ENCODE measurements around the gene BCL11A.

DNA sequence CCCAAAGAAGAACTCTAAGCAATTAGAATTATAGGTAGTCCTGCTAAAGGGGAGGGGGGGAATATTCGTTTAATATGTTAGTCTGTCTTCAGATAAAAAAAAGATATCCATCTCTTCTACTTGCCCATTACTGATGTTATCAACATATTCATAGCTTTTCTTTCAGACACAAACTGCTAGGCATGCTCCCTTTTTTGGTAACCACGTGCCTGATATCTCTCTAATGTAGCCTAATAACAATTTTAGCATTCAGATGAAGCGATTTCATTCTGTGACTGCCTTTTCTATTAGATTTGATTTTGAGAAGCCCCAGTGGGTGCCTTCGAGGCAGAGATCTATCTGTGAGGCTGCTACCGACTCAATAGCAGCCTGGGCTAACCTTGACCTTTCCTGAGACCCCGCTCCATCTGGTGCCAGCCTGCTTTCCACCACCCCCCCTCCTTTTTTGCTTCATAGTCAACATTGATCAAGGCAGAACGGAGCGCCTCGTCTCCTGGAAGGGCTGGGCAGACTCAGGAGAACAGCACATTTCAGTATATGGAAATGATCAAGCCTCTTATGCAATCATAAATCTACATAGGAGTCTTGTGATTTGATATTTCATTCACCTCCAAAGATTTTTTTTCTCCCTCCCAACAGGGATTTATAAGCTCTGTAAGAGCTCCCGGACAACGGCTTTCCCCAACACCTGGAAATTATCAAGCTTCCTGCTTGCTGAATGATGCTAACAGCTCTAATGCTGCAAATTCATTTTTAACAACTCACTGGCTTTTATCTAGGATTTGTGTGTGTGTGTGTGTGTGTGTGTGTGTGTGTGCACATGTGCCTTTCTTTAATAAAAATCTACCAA is 14.7 kb upstream of the BCL11A start:
- TF ChIP-seq EZH2 (IDR thresholded peaks at IDR 0.05; ENCODE audit: insufficient read depth, poor library complexity, severe bottlenecking) (no peak), EZH2phosphoT487 (IDR thresholded peaks at IDR 0.05; ENCODE audit: insufficient read depth, low read depth) (no peak)

Measured in GM23248 (cell line).